Measurements from ENCODE around the gene STK40. TPM values are rescaled to one million over a fixed set of nuclear protein-coding genes. Genes with fewer than 3 reads are reported as not detected.

Gene STK40
- total RNA-seq, 2 donors from 2014 or later = 56.1 to 63.5 TPM

DNA sequence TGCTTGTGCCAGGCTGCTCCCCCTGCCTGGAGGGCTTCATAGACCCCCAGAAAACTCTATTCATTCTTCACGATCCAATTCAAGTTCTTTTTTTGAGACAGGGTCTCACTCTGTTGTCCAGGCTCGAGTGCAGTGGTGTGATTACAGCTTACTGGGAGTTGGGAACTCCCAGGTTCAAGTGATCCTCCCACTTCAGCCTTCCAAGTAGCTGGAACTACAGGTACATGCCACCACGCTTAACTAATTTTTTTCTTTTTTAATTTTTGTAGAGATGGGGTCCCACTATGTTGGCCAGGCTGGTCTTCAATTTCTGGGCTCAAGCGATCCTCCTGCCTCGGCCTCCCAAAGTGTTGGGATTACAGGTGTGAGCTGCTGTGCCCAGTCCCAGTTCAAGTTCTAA lies 4.3 kb downstream of the STK40 start:
- no peaks in the 10 kb centered on the region for H3K9me3 Mint-ChIP-seq
- peaks cover 55% of the 10 kb centered on the region for H3K4me1 Mint-ChIP-seq (ENCODE audit: low read depth)
- H3K36me3 Mint-ChIP-seq (ENCODE audit: insufficient read depth in 2 of 2) = peaks cover 2 to 10% of the 10 kb centered on the region in 2 donors
- ATAC-seq (replicated peaks in 1 of 2) (no peak), DNase-seq (no peak)
- H3K27me3 Mint-ChIP-seq (ENCODE audit: low read depth) = no peaks in the 10 kb centered on the region
- peak overlapping the region; percentile 47 for H3K27ac Mint-ChIP-seq
- H3K4me3 Mint-ChIP-seq = no peak overlapping the region

DNA sequence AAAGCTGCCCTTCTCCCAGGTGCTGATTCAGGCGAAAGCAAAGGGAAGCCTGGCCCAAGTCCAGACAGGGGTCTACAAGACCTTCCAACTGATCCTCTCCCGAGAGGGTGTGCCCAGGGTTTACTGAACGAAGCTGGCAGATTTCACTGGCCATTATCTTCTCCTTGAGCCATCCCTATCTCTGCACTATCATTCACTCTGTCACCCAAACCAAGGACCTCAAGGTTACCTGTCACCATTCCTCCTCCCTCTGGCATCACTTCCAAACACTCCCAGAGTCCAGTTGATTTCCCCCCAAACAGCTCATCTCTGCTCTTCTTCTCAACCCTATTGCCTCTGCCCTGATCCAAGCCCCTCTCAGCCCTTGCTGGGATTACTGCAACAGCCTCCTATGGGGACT lies 4.9 kb downstream of the STK40 start:
- ATAC-seq (replicated peaks in 1 of 2) = no peak
- Mint-ChIP-seq H3K9me3 (no peaks in the 10 kb centered on the region), H3K36me3 (ENCODE audit: insufficient read depth in 2 of 2) (peaks cover 2 to 10% of the 10 kb centered on the region in 2 donors), H3K4me3 (no peak overlapping the region), H3K4me1 (ENCODE audit: low read depth) (peaks cover 61% of the 10 kb centered on the region), H3K27me3 (ENCODE audit: low read depth) (no peaks in the 10 kb centered on the region), H3K27ac (no peak overlapping the region)
- no peak for DNase-seq

DNA sequence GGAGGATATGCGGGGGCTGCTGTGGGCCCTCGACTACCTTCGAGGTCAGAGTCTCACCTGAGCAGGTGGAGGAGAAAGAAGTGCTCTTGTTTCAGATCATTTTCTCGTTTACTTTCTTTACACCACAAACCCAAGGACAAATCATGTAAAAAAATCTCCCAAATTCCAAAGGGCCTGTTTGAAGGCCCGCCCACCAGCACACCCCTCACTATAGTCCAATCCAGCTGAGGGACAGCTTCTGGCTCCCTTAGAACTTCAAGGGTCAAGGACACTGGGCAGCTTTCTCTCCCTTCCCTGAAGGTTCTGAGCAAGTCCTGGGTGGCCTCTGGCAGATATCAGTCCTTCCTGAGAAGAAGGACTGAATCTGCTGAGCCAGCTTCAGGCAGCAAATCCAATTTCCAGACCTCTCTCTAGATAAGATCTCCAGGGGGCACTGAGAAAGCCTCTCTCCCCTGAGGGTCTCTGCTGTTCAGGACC lies 5.5 kb downstream of the STK40 start:
- DNase-seq (no peak), ATAC-seq (replicated peaks in 1 of 2) (no peak)
- H3K27me3 Mint-ChIP-seq (ENCODE audit: low read depth) = no peaks in the 10 kb centered on the region
- H3K9me3 Mint-ChIP-seq = no peaks in the 10 kb centered on the region
- H3K27ac Mint-ChIP-seq = peak overlapping the region; percentile 47
- H3K4me3 Mint-ChIP-seq = peak overlapping the region in 1 of 2 donors; percentile 39
- H3K36me3 Mint-ChIP-seq (ENCODE audit: insufficient read depth in 2 of 2) = peaks cover 2 to 10% of the 10 kb centered on the region in 2 donors
- H3K4me1 Mint-ChIP-seq (ENCODE audit: low read depth) = peaks cover 62% of the 10 kb centered on the region

DNA sequence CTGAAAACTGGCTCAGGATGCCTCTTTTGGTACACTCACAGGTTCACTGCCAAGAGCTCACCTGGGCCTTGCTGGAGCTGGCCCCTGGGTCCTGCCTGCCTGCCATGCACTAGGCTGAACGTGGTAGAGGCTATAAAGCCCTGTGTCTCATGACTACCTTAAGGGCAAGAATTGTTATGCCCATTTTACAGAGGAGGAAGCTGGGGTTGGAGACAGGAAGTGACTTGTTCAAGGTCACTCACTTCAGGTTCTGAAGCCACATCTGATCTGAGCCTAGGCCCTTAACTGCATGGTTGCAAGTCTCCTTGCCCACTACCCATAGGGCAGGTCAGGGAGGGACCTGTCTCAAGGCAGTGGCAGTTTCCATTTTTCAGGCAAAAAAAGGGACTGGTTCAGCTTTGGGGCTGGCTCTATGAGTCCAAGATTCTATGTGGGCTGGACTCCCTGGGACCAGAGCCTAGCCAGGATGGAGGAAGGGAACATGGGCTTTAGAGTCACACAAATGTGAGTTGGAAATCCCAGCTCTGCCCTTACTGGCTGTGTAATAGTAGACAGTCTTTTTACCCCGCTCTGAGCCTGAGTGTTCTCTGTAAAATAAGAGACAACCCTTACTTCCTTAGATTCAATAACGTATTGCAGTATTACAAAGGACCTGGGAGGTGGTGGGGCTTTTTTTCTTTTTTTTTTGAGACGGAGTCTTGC lies 7.8 kb downstream of the STK40 start:
- DNase-seq = no peak
- H3K27me3 Mint-ChIP-seq (ENCODE audit: low read depth) = no peaks in the 10 kb centered on the region
- H3K27ac Mint-ChIP-seq = peak overlapping the region; percentile 66
- H3K4me3 Mint-ChIP-seq = no peak overlapping the region
- H3K4me1 Mint-ChIP-seq (ENCODE audit: low read depth) = peaks cover 62% of the 10 kb centered on the region
- ATAC-seq (replicated peaks in 1 of 2) = no peak
- no peaks in the 10 kb centered on the region for H3K9me3 Mint-ChIP-seq
- H3K36me3 Mint-ChIP-seq (ENCODE audit: insufficient read depth in 2 of 2) = peaks cover 2 to 4% of the 10 kb centered on the region in 2 donors

DNA sequence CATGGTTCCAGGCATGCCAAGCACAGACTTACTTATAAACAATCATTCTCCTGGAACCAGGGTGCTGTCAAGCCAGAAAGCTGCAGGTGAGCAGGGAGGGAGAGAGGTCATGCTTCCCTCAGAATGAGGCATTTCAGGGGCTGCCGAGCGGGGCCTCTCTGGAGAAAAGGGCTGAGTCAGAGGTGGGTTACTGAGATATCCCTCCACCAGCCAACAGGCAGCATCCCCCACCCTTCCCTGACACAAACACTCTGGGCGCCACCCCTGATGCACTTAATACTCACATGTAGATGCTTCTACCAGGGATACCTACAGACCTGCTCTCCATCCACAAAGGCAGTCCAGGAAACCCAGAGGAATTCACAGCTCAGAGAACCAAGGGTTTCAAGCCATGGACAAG lies 13.1 kb downstream of the STK40 start:
- Mint-ChIP-seq H3K27ac (peak overlapping the region; percentile 97), H3K4me3 (peak overlapping the region in 1 of 2 donors; percentile 92), H3K4me1 (ENCODE audit: low read depth) (peaks cover 67% of the 10 kb centered on the region), H3K27me3 (ENCODE audit: low read depth) (no peaks in the 10 kb centered on the region), H3K36me3 (ENCODE audit: insufficient read depth in 2 of 2) (peaks cover 0 to 3% of the 10 kb centered on the region in 2 donors), H3K9me3 (no peaks in the 10 kb centered on the region)
- ATAC-seq (replicated peaks in 1 of 2) (no peak), DNase-seq (no peak)

DNA sequence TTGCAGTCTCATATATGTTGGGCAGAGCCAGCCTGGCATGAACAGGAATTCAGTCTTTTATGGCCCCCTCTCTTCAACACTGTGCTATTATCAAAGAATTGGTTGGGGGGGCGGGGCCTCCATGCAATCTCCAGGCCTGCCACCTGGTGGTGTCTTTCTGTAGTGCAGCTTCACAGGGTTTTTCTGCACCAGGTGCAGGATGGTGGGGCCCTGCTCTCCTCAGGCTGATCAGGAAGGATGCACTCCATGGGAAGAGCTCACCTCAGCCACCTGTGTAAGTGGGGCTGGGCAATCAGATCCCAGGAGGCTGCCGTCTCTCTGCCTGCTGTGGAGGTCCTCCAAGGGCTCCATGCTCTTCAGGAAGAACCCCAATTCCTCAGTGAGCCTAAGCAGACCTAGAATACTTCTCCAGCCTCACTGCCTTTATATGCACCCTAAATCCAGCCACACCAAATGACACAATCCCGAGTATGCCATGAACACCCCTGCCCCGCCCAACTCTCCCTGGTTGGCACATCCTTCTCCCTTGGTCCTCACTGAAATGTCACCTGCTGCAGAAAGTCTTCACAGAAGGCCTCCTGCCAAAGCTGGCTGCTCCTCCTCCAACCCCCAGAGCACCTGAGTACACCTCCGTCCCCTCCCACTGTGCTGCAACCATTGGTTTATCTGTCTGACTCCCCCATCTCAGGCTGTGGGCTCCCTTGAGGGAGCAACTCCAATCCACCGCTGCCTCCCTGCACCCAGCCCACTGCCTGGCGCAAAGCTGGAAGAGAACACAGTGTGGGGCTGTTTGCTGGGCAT lies 16.5 kb downstream of the STK40 start:
- Mint-ChIP-seq H3K27me3 (ENCODE audit: low read depth) (no peaks in the 10 kb centered on the region), H3K27ac (no peak overlapping the region), H3K9me3 (no peaks in the 10 kb centered on the region), H3K36me3 (ENCODE audit: insufficient read depth in 2 of 2) (peaks cover 2 to 11% of the 10 kb centered on the region in 2 donors), H3K4me3 (no peak overlapping the region), H3K4me1 (ENCODE audit: low read depth) (peaks cover 77% of the 10 kb centered on the region)
- ATAC-seq (replicated peaks in 1 of 2) = peak; percentile 22 to 38
- DNase-seq = peak; percentile 81 to 84

DNA sequence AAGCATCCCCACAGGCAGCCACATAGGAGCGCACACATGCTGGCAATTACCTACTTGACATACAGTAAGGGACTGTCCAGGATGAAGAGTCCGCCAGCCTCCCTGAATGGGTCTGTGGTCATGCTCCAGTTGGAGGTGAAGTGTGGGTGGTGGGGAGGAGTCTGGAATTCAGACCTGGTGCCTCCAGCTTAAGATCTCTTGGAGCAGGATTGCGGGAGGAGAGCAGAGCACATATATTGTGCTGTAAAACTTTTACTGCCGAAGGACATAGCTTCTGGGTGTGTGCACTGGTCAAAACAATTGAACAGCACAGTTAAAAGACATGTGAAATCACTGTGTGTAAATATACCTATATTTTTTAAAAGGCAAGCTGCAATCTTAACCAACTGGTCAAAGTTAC lies 17.9 kb downstream of the STK40 start:
- no peaks in the 10 kb centered on the region for H3K27me3 Mint-ChIP-seq (ENCODE audit: low read depth)
- H3K36me3 Mint-ChIP-seq (ENCODE audit: insufficient read depth in 2 of 2) = peaks cover 2 to 13% of the 10 kb centered on the region in 2 donors

DNA sequence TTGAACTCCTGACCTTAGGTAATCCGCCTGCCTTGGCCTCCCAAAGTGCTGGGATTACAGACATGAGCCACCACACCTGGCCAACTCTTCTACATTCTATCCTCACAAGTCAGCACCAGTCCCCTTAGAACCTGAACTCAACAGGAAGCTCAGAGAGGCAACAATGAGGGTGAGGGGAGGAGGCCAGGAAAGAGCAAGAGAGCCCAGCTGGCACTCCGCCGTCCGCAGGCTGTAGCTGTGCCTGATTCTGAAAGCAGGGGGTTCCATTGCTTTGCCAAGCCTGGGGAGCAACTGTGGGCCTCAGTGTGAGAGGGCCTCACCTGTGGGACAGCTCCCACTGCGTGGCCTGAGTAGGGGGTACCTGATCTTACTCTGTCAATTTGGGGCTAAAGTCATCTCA lies 18.7 kb downstream of the STK40 start:
- peaks cover 56% of the 10 kb centered on the region for H3K4me1 Mint-ChIP-seq (ENCODE audit: low read depth)
- no peak for ATAC-seq (replicated peaks in 1 of 2)

More for the DNA sequence above, 17.9 kb downstream of the STK40 start:
- Mint-ChIP-seq H3K4me3 (no peak overlapping the region), H3K27ac (peak overlapping the region; percentile 90), H3K4me1 (ENCODE audit: low read depth) (peaks cover 62% of the 10 kb centered on the region), H3K9me3 (no peaks in the 10 kb centered on the region)
- ATAC-seq (replicated peaks in 1 of 2) (no peak), DNase-seq (no peak)

DNA sequence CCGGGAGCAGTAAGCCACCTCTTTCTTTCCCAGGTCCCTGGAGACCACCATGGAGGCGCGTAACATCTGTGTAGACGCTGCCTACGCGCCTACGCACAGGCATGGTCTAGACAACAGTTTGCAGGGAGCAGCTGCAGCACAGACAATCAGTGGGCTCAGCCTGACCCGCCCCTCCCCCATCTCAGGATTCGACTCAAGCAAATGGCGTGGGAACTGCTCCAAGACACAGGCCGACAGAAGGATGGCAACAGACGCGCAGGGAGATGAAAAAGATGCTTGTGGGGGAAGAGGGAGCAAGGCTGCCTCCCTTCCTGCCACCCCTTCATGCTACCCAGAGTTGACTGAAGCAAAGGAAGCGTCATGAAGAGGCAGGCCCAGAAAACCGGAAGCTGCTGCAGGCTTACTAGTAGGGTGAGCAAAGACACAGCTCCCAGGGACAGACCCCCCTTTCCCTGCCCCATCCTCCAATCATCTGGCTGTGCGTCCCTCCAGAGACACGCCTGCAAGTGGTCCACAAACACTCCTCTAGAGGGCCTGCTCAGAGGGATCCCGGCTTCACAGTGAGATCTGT lies 19.5 kb downstream of the STK40 start:
- Mint-ChIP-seq H3K4me3 (peak overlapping the region; percentile 13 to 31), H3K27ac (peak overlapping the region; percentile 86), H3K27me3 (ENCODE audit: low read depth) (no peaks in the 10 kb centered on the region), H3K9me3 (no peaks in the 10 kb centered on the region), H3K36me3 (ENCODE audit: insufficient read depth in 2 of 2) (peaks cover 4 to 18% of the 10 kb centered on the region in 2 donors), H3K4me1 (ENCODE audit: low read depth) (peaks cover 55% of the 10 kb centered on the region)
- DNase-seq (peak; percentile 40 to 45), ATAC-seq (replicated peaks in 1 of 2) (peak; percentile 76 to 82)

More for the DNA sequence above, 18.7 kb downstream of the STK40 start:
- H3K36me3 Mint-ChIP-seq (ENCODE audit: insufficient read depth in 2 of 2) = peaks cover 4 to 15% of the 10 kb centered on the region in 2 donors
- no peak for DNase-seq
- no peaks in the 10 kb centered on the region for H3K27me3 Mint-ChIP-seq (ENCODE audit: low read depth)
- H3K9me3 Mint-ChIP-seq = no peaks in the 10 kb centered on the region
- peak overlapping the region; percentile 90 for H3K27ac Mint-ChIP-seq
- no peak overlapping the region for H3K4me3 Mint-ChIP-seq

DNA sequence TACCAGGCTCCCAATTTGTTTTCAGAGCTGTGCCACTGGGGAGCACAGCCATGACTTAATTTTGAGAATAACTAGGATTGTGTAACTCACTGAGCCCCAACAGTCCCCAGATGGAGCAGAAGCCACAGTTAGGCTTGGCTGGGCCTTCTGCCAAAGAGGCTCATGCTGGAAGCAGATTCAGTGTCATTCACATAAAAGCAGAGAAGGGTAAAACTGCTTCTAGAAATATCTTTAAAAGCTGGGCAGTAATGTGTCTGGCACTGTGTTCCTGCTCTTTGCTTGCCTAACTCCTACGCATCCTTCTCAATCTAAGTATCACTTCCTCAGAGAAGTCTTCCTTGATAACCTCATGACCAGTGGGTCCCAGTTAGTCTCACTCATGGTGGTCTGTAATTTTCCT lies 20.3 kb downstream of the STK40 start:
- no peak overlapping the region for H3K4me3 Mint-ChIP-seq
- H3K9me3 Mint-ChIP-seq = no peaks in the 10 kb centered on the region
- no peak for DNase-seq
- no peaks in the 10 kb centered on the region for H3K27me3 Mint-ChIP-seq (ENCODE audit: low read depth)
- H3K36me3 Mint-ChIP-seq (ENCODE audit: insufficient read depth in 2 of 2) = peaks cover 4 to 18% of the 10 kb centered on the region in 2 donors
- ATAC-seq (replicated peaks in 1 of 2) = no peak
- peak overlapping the region; percentile 86 for H3K27ac Mint-ChIP-seq
- peaks cover 54% of the 10 kb centered on the region for H3K4me1 Mint-ChIP-seq (ENCODE audit: low read depth)

DNA sequence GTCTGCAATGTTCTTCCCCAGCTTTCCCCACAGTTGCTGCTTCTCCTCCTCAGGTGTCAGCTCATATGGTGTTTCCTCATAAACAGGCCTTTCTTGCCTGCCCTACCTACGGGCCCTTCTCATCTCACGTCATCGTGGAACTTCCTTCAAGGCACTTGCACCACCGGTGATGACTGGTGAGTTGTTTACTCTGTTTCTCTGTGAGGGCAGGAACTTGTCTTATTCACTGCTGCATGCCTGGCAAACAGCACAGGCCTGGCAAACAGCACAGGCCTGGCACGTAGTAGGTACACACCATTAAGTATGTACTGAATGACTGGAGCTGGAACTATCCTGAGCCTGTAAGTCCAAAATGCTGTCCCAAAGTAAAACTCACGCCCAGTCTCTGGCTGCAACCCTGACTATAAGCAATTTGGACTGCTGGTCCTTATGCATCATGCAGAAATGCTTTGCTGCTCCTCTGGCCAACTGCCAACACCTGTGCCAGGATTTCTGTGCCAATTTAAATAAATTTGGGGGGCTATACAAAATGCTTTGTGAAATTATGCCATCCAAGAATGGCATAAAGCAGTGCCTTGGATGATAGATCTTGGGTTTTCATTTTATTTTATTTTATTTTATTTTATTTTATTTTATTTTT lies 25.7 kb downstream of the STK40 start:
- H3K27ac Mint-ChIP-seq = peak overlapping the region; percentile 25
- peak in 1 of 2 donors; percentile 17 for DNase-seq
- peak overlapping the region in 1 of 2 donors; percentile 2 for H3K4me3 Mint-ChIP-seq
- H3K36me3 Mint-ChIP-seq (ENCODE audit: insufficient read depth in 2 of 2) = peaks cover 9 to 23% of the 10 kb centered on the region in 2 donors
- no peaks in the 10 kb centered on the region for H3K9me3 Mint-ChIP-seq
- peak; percentile 40 to 89 for ATAC-seq (replicated peaks in 1 of 2)
- peaks cover 14% of the 10 kb centered on the region for H3K4me1 Mint-ChIP-seq (ENCODE audit: low read depth)
- no peaks in the 10 kb centered on the region for H3K27me3 Mint-ChIP-seq (ENCODE audit: low read depth)

DNA sequence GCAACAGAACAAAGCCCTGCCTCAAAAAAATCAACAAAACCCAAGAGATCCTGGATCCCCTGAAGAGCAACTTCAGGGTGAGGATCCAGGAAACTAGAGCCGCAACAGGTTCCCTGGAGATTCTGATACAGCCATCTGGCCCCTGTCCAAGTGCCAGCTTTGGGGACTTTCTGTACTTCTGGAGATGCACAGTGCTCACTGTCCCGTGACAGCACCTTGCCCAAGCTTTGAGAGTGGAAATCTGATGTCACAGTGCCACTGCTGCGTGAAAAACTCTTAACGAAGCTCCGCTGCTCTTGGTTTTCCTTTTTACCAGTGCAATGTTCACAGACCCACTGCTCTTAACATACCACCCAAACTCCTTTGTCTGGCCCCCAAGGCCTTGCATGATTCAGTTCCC lies 26.3 kb downstream of the STK40 start:
- Mint-ChIP-seq H3K27ac (peak overlapping the region; percentile 31), H3K4me1 (ENCODE audit: low read depth) (peaks cover 13% of the 10 kb centered on the region), H3K9me3 (no peaks in the 10 kb centered on the region), H3K4me3 (peak overlapping the region in 1 of 2 donors; percentile 2), H3K27me3 (ENCODE audit: low read depth) (no peaks in the 10 kb centered on the region), H3K36me3 (ENCODE audit: insufficient read depth in 2 of 2) (peaks cover 9 to 23% of the 10 kb centered on the region in 2 donors)
- no peak for DNase-seq
- ATAC-seq (replicated peaks in 1 of 2) = no peak

All from activated T-cell treated with anti-CD3 and anti-CD28 coated beads, Interleukin-2, amount 50 U/mL, for 72 hours (primary cell).